HG03135 (cell line): ENCODE results near the gene DDX1.
"Not testable (repeated sequence)": the region's sequence is repeated elsewhere in the genome, so short reads cannot be mapped to it uniquely, and the experiment has no call there.

Experiments
- ATAC-seq: cut with Tn5 transposase; IDR thresholded peaks from one replicate; pipeline ENCODE4 v1.9.1; 2021; ENCODE audit warnings: mild to moderate bottlenecking, moderate library complexity; ENCODE audit not compliant: unreplicated experiment

DDX1 gene

DNA sequence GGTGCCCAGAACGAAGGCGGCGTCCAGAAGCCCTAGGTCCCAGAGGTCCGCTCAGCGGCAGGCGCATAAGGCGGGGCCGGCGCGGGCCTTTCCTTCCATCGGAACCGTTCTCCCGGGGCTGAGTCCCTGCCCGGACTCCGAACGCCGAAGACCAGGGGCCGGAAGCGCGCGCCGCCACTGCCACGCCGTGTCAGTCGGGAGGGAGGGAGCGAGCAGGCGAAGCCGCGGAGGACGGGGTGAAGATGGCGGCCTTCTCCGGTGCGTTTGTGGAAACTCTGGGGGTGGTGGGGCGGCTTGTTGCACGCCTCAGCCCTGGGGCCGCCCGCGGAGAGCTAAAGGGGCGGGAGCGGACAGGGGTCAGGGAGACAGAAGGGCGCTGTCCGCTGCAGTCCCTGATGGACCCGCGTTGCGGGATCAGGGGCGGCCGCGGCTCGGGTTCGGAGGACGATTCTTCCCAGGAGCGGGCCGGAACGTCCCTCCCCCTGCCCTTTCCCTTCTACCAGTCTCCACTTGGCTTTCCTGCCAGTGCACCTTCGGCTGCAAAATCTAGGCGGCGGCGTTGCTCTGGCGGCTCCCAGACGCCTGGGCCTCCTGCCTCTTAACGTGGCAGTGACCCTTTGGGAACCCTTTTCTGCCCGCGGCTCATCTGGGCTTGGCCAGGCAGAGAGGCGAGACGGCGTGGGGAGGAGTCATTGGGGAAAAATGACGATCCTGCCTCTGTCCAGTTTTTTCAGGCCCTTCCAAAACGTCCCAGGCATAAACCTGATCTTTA is at the start of gene DDX1:
Gene DDX1 (plus strand): TSS at position 177 of the 772 bp plus-strand sequence. CDS start 66 bp downstream, at position 243.
- peak; percentile 89 for ATAC-seq

DNA sequence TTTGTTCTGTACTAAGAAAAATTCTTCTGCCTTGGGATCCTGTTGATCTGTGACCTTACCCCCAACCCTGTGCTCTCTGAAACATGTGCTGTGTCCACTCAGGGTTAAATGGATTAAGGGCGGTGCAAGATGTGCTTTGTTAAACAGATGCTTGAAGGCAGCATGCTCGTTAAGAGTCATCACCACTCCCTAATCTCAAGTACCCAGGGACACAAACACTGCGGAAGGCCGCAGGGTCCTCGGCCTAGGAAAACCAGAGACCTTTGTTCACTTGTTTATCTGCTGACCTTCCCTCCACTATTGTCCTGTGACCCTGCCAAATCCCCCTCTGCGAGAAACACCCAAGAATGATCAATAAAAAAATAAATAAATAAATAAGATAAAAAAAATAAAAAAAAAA is 49.4 kb upstream of the DDX1 start:
- not testable (repeated sequence) for ATAC-seq

DNA sequence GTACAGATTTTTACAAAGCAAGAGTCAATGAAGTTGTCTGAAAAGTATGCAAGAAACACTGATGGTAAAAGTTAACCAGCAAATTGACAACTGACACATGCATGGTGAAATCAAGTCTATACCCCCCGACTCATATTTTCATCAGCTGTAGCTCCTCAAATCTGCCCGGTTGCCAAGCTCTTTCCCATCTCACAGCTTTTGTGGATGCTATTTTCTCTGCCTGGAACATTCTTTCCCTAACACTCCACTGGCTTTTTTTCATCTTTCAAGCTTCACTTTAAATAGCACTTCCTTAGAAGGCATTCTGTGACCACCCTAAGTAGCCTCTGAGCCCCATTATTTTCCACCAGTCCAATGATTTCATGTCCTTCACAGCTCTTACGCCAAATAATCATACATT is 48.6 kb upstream of the DDX1 start:
- no peak for ATAC-seq

DNA sequence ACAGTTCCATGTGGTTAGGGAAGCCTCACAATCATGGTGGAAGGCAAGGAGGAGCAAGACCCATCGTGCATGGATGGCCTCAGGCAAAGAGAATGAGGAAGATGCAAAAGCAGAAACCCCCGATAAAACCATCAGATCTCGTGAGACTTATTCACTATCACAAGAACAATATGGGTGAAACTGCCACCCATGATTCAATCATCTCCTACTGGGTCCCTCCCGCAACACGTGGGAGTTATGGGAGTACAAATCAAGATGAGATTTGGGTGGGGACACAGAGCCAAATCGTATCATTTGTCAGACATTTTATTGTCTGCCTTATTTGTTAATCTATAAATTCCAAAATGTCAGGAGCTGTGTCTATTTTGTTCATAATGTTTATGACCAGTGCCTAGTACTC is 48.1 kb upstream of the DDX1 start:
- no peak for ATAC-seq

DNA sequence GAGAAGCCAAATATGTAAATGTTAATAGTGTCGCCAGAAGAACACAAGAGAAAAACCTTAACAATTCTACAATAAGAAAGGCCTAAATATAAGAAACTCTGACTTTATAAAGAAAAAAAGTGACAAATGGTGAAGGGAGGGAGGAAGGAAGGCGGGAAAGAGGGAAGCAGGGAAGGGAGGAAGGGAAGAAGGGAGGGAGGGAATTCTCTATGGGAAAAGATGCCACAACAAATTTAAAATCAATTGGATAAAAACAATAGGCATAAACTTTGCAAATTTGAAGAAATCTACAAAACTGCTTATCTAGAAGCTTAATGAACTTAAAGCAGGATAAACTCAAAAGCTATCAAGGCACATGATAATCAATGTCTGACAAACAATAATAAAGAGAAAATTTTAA is 47.4 kb upstream of the DDX1 start:
- ATAC-seq: no peak

DNA sequence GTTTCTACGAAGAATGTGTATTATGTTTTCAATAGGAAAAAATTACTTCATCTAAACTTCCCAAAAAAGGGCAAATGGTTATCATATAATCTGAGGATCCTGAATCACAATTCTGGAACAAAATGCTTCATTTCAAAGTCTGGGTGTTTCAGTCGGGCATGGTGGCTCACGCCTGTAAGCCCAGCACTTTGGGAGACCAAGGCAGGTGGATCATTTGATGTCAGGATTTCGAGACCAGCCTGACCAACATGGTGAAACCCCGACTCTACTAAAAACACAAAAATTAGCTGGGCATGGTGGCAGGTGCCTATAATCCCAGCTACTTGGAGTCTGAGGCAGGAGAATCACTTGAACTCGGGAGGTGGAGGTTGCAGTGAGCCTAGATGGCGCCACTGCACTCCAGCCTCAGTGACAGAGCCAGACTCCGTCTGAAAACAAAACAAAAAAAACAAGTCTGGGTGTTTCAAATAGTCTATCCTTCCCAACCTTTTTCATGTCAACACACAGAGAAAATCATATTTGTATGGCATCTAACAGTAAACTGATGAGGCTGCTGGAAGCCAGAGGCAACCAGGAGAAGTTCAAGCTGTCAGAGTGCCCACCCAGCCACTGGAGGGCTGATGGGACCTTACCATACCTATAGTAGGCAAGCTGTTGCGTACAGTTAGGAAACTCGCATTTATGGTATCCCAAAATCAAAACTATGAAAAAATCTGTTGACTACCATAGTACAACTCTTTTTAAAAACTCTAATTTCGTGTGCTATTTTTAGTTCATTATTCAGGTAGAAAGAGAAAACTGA is 45.2 kb upstream of the DDX1 start:
- ATAC-seq: no peak

DNA sequence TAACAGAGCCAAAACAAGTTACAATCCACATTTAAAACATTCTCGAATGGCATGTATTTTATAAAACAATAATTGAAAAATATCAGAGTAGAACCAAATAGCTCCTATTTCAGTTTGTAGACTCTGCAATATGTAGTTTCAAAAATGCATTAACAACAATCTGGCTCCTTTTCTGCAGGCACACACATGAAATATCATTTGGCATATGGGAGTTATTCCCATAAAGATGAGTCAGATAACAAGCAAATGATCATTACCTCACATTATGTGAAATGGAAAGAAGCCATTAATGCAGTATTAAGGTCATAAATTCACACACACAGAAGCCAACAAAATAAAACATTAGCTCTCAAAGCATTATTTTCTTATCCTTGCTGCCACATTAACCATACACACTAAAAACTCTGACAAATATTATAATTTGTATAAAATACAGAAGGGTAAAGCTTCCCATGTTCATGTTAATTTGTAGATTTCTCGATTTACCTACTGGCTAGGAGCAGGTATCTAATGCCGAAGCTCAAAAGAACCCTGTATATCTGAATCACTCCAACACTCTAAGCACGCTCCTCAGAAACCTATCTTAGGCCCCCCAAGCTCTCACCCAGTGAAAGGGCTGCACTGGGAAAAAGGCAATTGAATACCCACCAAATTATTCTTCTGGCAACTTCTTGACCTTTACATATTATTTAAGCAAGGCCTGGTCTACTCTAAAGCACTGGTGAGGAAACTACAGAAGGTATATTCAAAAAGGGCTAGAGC is 44.4 kb upstream of the DDX1 start:
- no peak for ATAC-seq

DNA sequence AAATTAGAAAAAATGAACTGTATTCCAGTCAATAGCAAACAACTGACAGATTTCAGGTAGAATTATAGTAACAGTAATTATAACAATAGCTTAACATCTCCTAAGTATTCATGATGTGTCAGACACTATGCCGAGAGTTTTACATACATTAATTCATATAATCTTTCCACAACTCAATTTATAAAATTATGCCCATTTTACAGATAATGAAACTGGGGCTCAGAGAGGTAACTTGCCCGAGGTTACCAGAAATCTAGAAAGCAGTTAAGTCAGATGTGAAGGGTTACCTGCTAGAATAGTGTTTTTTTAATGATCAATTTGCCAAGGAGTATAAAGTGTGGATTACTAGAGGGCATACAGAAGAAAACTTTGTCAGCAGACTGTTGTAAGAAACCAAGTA is 42.7 kb upstream of the DDX1 start:
- ATAC-seq: no peak

DNA sequence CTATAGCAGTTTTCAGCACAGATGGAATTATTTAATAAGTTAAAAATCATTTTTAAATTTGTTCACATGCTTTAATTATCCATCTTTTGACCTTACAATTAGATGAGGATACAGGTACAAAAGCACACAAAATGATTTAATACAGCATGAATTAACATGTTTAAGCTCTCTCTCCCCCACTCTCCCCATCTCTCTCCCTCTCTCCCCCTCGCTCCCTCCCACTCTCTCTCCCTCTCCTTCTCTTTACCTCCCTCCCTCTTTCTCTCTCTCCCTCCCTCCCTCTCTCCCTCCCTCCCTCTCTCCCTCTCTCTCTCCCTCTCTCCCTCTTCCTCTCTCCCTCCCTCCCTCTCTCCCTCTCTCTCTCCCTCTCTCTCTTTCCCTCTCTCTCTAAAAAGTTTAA is 38.1 kb upstream of the DDX1 start:
- no peak for ATAC-seq

DNA sequence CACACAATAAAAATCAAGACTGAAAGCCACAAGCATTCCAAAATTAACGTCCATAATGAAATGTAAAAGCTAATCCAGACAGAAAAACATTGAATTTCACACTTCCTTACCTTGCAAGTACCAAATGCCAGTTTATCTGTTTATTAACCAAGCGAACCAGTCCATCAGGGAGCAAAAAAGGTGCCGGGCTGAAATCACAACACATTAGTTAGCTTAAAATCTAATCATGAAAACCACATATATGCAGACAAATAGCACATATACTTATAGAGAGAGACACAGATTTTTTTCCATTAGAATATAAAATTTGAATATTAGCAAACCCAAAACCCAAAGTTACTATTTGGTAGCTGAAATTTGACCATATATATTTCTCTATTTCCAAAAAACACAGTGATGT is 37.7 kb upstream of the DDX1 start:
- ATAC-seq: no peak

DNA sequence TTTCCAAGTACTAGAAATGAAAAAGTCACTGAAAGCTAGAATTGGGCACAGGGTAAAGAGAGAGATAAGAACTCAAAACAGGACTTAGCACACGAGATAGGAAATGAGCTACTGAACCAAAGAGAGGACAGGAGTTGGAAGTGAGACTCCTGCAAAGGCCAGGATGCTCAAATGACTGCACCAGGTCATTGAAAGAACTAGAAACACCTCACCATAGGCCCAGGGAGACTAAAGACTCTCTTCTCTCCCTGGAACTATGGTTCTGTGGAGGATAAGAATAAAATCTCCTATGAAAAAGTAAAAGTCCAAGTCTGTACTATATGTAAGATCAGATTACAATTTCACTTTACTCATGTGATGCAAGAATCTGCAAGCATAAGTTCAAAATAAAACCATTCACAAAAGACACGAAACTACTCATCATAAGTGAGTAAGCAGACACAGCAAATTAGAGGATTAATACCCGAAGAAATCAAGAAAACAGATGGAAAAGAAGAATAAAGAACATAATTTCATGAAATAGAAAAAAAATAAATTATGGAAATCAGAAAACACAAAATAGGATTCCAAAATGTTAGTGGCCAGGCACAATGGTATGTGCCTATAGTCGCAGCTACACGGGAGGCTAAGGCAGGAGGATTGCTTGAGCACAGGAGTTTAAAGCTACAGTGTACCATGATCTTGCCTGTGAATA is 37.0 kb upstream of the DDX1 start:
- no peak for ATAC-seq

DNA sequence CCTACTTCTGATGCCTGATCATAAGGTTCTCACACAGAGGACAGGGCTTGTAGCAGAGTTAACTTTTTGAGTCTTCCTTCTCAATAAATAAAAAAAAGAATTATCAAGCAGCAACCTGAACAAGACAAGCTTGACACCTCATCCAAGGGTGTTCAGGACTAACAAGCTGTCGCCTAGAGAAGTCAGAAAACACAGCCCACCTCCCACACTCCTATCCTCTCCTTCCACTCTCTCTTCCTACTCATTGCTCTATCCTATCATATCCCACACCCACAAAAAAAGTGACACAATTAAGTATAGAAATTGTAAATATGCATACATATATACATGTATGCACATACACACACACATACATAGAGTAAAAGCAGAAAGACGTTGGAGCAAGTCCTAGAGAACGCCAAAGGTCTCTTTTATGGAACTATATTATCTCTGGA is 35.9 kb upstream of the DDX1 start:
- no peak for ATAC-seq

DNA sequence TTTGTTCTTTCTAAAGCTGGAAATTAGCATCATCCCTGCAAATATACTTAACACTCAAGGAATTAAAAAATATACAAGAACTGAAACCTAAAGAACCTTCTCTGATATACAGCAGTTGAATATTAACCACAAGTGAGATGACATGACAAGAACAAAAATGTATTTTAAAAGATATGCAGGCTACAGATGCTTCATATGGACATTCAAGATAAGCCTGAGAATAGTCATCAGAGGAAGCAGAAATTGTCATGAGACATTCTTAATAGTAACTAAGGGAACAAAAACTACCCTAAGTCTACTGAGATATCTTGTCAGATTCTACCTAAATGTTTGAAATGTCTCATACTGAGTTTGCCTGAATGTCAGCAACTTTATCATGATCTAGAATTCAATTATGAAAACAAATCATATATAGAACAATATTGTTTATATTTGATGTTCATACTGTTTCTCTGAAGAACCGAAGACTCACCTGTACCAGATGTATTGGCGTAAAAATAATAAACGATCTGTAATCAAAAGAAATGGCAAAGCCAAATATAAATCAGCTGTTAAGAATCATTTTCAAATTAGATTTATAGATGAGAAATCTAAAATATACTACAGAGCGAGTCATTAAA is 35.2 kb upstream of the DDX1 start:
- ATAC-seq: no peak

DNA sequence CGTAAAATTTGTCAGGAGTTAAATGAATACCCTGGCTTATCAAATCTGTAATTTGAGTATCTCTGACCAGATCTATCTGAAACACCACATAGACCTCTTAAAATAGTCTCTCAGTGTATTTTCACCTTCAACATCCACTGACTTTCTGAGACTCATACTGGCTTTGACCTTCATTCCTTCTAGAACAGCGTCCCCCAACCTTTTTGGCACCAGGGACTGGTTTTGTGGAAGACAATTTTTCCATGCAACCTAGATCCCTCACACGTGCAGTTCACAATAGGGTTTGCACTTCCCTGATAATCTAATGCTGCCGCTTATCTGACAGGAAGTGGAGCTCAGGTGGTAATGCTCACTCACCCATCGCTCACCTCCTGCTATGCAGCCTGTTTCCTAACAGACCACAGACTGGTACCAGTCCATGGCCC is 33.8 kb upstream of the DDX1 start:
- ATAC-seq: no peak

DNA sequence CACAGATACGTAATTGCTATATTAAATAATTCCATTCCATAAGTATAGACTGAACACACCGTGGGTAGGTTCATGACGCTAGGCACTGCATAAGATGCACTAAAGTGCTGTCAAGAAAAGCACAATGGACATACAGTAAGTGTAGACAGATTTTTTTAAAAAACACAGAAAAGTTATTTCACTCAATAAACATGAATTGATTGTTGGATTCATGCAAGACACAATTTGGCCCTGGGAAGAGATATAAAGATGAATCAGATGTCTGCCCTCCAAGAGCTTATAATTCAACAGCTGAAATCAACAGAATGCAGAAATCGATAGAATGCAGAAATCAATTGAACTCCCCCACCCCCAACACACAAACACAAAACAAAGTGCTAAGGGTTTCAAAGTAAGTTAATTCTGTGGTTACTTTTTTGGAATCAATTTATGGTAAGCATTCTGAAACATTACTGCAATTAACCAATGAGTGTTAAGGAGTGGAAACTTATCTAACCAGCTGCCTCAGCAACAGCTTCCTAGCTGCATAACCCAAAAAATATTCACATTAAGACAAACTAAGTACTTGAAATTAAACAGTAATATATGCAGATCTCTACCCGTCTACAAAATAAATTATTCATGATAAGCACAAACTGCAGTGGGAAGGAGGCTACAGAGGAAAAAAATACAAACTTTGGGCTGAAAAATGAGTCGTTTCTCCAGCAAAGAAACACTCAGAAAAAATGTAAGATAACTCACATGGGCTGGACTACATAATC is 32.1 kb upstream of the DDX1 start:
- ATAC-seq: no peak

DNA sequence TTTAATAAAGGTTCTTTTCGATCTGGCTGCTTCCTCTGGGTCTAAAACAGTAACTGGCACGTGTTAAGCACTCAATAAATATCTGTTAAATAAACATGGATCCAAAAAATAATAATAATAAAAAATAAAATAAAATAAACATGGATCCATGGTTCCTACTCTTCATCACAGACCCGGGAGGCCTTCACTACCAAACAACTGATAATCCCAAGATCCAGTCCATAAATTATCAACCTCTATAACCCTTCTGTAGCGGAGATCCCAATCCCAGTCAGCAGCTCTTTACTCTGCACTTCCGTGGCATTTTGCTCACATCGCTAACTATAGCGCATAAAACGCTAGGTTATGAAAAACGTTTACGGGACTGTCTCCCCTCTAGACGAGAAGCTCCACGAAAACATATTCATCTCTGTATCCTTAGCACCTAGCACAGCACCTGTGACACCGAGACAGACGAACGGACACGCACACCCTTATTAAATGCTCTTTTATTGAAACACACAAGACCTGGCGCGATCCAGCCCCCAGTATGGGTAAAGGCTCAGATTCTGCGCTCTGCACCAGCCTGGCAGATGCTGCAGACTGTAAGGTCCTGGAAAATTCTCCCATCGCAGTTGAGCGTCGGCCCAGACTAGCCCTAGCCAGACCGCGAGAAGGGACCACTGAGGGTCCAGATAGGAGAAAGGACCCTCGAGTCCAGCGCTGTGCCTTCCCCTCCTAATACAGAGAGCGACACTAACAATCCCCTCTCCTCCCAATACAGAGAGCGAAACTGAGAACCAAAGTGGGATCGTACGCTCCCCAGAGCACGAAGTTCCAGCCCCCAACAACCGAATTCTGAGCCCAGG is 31.3 kb upstream of the DDX1 start:
- peak; percentile 50 for ATAC-seq

DNA sequence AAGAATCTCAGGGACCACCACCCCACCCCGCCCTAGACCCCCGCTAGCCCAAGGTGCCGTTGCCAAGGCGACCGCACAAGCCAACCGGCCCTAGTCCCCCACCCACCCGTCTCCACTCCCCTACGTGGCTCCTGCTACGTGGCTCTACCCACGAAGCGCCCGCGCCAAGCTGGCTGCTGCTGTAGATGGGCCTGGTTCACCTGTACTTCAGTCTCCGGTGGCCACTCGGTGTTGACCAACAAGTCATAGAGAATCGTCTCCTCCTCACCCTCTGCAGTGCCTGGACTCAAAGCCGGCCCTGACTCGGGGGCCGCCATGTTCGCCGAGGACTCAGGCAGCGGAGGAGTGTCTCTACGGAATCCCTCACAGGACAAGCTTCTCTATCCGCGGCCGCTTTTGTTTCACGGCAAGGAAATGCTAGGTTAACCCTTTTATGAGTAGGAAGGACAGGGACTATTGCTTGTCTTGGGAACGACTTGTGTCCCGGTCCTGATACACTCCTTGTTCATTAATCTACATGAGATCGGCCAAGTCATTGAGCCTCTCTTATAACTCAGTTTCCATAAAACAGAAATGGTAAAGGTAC is 30.6 kb upstream of the DDX1 start, which contains the start of gene NBAS:
Gene NBAS (minus strand): TSS at position 347 of the 586 bp plus-strand sequence. CDS start 30 bp downstream, at position 317.
- ATAC-seq: peak; percentile 75
